Astrocyte of the spinal cord (primary cell): ENCODE measurements around the gene HINT1.

Experiments used
- DNase-seq: peaks from one replicate; pipeline ENCODE4 v3.0.0; 2011; ENCODE audit warnings: low read depth, low spot score
- H3K4me3 ChIP-seq: 2 replicates; pipeline ENCODE4 v1.5.1; 2011; ENCODE audit warnings: low read depth, mild to moderate bottlenecking, low read length, moderate library complexity
- in situ Hi-C: cut with HindIII; loops from 2 replicates; pipeline ENCODE4 v1.10.0; 2017; ENCODE audit warnings: low sequenced_read_pairs
- TF ChIP-seq, protein P1 (sequence below): IDR thresholded peaks from 2 replicates; pipeline ENCODE4 v1.5.1; 2012; ENCODE audit warnings: low read depth, mild to moderate bottlenecking, low read length, inconsistent platforms

HINT1 gene

DNA sequence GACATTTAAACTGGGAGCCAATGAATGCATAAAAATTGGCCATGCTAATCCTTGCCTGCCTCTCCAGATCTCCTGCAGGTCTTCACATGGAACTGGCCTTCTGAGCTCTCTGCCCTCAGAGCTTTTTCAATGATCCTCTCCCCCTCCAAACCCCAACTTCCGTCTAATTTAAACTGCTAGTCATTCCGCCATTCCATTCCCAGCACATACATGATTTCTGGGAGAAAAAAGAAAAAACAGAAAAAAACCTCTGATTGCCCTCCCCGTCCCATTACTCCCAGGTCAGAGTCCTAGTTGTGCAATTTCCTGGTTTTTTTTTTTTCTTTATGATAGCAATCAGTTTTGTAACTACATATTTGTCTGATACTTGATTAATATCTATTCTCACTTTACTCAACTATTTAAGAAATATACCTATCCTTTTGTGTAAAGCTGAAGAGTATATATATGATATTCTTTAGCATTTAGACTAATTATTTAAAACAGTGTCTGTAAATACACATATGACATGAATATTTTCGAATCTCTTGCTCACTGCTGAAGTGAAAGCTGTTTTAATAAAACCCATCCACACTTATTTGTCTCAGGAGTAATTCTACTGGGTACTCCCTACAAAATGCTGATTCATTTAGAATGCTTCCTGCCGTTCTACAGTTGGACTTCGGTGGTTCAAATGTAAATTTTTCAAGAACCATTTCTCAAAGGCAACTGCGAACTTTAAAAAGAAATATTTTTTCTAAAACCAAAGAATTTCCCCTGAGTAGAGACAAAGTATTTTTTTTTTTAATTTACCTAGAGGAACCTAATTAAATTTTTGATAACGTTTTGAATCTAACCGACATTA is 1.6 kb downstream of the HINT1 start:
- H3K4me3 ChIP-seq, result peak overlapping the region; percentile 88
- DNase-seq, result peak; percentile 46
- in situ Hi-C loops, result no loop called here
- TF ChIP-seq, protein P1, sequence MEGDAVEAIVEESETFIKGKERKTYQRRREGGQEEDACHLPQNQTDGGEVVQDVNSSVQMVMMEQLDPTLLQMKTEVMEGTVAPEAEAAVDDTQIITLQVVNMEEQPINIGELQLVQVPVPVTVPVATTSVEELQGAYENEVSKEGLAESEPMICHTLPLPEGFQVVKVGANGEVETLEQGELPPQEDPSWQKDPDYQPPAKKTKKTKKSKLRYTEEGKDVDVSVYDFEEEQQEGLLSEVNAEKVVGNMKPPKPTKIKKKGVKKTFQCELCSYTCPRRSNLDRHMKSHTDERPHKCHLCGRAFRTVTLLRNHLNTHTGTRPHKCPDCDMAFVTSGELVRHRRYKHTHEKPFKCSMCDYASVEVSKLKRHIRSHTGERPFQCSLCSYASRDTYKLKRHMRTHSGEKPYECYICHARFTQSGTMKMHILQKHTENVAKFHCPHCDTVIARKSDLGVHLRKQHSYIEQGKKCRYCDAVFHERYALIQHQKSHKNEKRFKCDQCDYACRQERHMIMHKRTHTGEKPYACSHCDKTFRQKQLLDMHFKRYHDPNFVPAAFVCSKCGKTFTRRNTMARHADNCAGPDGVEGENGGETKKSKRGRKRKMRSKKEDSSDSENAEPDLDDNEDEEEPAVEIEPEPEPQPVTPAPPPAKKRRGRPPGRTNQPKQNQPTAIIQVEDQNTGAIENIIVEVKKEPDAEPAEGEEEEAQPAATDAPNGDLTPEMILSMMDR, result no peak

DNA sequence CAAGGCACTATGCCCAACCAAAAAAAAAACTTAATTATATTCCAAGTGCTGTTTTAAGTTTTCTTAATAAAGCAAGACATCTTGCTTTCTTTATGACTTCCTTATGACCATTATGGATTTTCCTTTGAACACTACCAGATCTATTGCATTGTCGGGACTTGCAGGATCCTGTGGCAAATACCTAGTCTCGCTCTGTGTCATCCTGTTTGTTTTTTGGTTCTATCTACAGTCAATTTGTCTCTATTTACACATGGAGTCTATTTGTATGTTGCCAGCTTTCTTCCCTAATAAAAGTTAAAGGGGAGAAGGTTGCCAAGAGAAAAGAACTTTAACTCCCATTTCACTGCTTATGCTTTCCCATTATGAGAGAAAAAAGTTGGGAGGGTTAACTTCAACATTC is 4.9 kb downstream of the HINT1 start:
- TF ChIP-seq, protein P1, result no peak
- in situ Hi-C loops, result no loop called here
- no peak overlapping the region for H3K4me3 ChIP-seq
- DNase-seq, result no peak

DNA sequence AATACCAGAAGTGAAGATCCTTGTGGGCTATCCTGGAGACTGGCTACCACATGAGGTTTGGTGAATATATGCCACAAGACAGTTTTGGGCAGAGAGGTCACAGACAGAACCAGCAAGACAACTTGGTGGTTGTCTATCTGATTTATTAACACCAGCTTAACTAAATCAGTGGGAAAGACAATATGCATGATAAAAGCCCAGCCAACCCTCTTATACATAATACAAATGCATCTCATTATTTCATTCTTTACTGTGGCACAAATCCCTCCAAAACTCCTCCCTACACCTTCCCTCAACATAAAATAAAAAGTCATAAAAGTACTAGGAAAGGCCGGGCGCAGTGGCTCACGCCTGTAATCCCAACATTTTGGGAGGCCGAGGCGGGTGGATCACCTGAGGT is 8.1 kb downstream of the HINT1 start:
- DNase-seq, result no peak

DNA sequence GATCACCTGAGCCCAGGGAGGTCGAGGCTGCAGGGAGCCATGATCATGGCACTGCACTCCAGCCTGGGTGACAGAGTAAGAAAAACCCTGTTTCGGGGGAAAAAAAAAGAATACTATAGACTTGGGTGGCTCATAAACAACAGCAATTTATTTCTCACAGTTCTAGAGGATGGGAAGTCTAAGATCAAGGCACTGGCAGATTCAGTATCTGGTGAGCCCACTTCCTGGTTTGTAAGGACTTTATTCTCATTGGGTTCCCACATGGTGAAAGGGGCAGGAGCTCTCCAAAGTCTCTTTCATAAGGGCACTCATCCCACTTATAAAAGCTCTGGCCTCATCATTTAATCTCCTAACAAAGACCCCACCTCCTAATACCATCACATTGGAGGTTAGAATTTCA is 8.7 kb downstream of the HINT1 start:
- in situ Hi-C loops, result no loop called here
- DNase-seq, result no peak
- TF ChIP-seq, protein P1, result no peak
- H3K4me3 ChIP-seq, result no peak overlapping the region

More for the DNA sequence above, 8.1 kb downstream of the HINT1 start:
- TF ChIP-seq, protein P1, result no peak
- H3K4me3 ChIP-seq, result no peak overlapping the region
- in situ Hi-C loops, result no loop called here

DNA sequence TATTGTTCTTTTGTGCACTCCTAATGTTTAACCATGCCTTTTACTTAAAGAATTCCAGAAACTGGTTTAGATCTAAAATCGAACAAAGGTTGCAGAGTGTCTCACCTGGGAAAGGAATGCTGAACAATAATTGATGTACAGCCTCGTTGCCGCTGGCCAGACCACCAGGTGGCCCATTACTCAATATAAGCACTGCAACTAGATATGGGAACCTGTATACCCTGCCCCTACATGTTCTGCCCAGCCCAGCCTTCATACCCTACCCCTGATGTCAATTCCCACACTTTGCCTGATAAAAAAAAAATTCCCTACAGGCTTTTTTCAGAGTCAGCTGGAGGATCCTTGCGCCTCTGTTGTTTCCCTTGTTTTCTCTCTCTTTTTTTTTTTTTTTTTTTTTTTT is 13.8 kb downstream of the HINT1 start:
- no peak overlapping the region for H3K4me3 ChIP-seq
- no peak for DNase-seq
- TF ChIP-seq, protein P1, result no peak
- in situ Hi-C loops, result no loop called here

DNA sequence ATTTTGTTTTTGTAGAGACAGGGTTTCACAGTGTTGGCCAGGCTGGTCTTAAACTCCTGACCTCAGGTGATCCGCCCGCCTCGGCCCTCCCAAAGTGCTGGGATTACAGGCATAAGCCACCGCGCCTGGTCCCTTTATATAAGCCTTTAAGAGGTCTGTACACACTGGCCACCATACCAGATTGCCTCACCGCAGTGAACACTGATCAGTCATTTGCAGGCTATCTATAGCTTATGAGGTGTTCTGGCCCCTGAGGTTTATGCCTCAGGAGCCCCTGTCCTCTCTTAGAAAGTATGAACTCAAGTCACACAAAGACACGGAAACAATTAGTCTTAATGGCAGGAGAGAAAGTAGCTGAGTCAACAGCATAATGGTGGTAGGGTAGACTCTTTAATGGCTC is 14.6 kb downstream of the HINT1 start:
- TF ChIP-seq, protein P1, result no peak
- in situ Hi-C loops, result no loop called here
- DNase-seq, result no peak
- H3K4me3 ChIP-seq, result no peak overlapping the region

DNA sequence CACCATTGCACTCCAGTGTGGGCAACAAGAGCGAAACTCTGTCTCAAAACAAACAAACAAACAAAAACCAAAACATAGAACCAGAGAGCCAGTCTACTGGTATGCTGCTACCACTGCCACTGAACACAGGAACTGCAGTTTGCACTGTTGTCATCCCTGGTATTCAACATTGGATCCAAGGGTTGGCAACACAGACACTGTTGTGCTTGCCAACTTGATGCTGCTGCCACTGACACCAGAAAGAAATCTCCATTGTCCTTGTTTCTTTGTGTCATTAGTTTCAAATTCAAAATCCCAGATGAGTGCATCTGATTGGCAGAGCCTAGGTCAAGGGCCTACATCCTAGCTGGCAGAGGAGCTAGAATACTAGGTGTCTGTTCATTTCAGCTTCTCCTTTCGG is 16.2 kb downstream of the HINT1 start:
- in situ Hi-C loops, result no loop called here
- no peak for DNase-seq
- TF ChIP-seq, protein P1, result no peak

More for the DNA sequence above, 16.2 kb downstream of the HINT1 start:
- no peak overlapping the region for H3K4me3 ChIP-seq
